H1 (cell line): Measurements from ENCODE around the gene HSPA2. TPM values are rescaled to one million over a fixed set of nuclear protein-coding genes. Genes with fewer than 3 reads are reported as not detected.
"Not testable (repeated sequence)": the region's sequence is repeated elsewhere in the genome, so short reads cannot be mapped to it uniquely, and the experiment has no call there.

Experiments
- CTCF ChIA-PET: fragments of 300-600 bp; sonication (Branson Sonifier 250); formaldehyde crosslinking; loops from one replicate; lab custom pipeline; 2021; ENCODE audit not compliant: partially characterized antibody; lab: Charles Lee
- POLR2A ChIA-PET: fragments of 300-600 bp; sonication (Branson Sonifier 250); formaldehyde crosslinking; loops from one replicate; lab custom pipeline; 2021; ENCODE audit warnings: inconsistent platforms; ENCODE audit not compliant: partially characterized antibody; lab: Charles Lee
- DNase-seq, 2 experiments: peaks; one replicate each; pipeline versions ENCODE4 v3.0.0 to v3.0.0-alpha.2; 2010 to 2022; ENCODE audit warnings: low spot score in 2 of 2, low read depth in 1 of 2, mixed read lengths in 1 of 2
- FAIRE-seq: peaks from 2 replicates; lab custom pipeline; 2011; peaks lifted over from hg19 to GRCh38; lab: Jason Lieb, UNC
- H2AFZ ChIP-seq: 2 replicates; pipeline ENCODE4 v1.8.1; 2012; ENCODE audit warnings: low read length, inconsistent platforms
- H2AK5ac ChIP-seq: 2 replicates; pipeline ENCODE4 v1.6.1; 2013; ENCODE audit warnings: low read depth, low read length
- H2BK120ac ChIP-seq: replicated peaks from 2 replicates; pipeline ENCODE3; 2013; ENCODE audit warnings: low read depth, low read length, inconsistent platforms
- H2BK12ac ChIP-seq: 2 replicates; pipeline ENCODE4 v1.6.1; 2013; ENCODE audit warnings: low read depth, low read length
- H2BK15ac ChIP-seq: 2 replicates; pipeline ENCODE4 v1.6.1; 2013; ENCODE audit warnings: low read length
- H2BK20ac ChIP-seq: 2 replicates; pipeline ENCODE4 v1.6.1; 2013; ENCODE audit warnings: low read length
- H2BK5ac ChIP-seq: 2 replicates; pipeline ENCODE4 v1.6.1; 2013; ENCODE audit warnings: low read depth, low read length
- H3K14ac ChIP-seq: 2 replicates; pipeline ENCODE4 v1.6.1; 2013; ENCODE audit warnings: inconsistent platforms; ENCODE audit not compliant: insufficient read length
- H3K18ac ChIP-seq: 2 replicates; pipeline ENCODE4 v1.6.1; 2013; ENCODE audit warnings: low read length; ENCODE audit errors: extremely low read depth
- H3K23ac ChIP-seq: 2 replicates; pipeline ENCODE4 v1.6.1; 2013; ENCODE audit warnings: inconsistent platforms; ENCODE audit not compliant: insufficient read length
- H3K23me2 ChIP-seq: 2 replicates; pipeline ENCODE4 v1.6.1; 2013; ENCODE audit warnings: low read depth, low read length
- H3K27ac ChIP-seq: 2 replicates; pipeline ENCODE4 v1.6.1; 2011; ENCODE audit warnings: low read depth, low read length, inconsistent platforms
- H3K27me3 ChIP-seq, 4 experiments: replicated peaks in 1 of 4; 1 replicate in 1 of 4; 2 replicates in 3 of 4; pipeline versions ENCODE4 v1.6.1 to v1.8.1; 2011 to 2013; ENCODE audit warnings: low read length in 3 of 4, mild to moderate bottlenecking in 3 of 4, inconsistent platforms in 2 of 4, mixed read lengths in 2 of 4, moderate library complexity in 1 of 4; ENCODE audit not compliant: control insufficient read depth in 3 of 4, insufficient read depth in 3 of 4; ENCODE audit errors: extremely low read depth in 1 of 4
- H3K36me3 ChIP-seq, 4 experiments: 2 replicates each; pipeline versions ENCODE4 v1.6.1 to v1.8.1; 2011 to 2013; ENCODE audit warnings: mild to moderate bottlenecking in 4 of 4, low read length in 3 of 4, moderate library complexity in 2 of 4, control low read depth in 1 of 4, inconsistent platforms in 1 of 4; ENCODE audit not compliant: insufficient read depth in 4 of 4, control insufficient read depth in 2 of 4
- H3K4ac ChIP-seq: replicated peaks from 2 replicates; pipeline ENCODE3; 2013; ENCODE audit warnings: low read length, low read depth, mixed read lengths, inconsistent platforms; ENCODE audit not compliant: insufficient read length
- H3K4me1 ChIP-seq, 4 experiments: replicated peaks in 1 of 4; 1 replicate in 1 of 4; 2 replicates in 3 of 4; pipeline versions ENCODE4 v1.6.1 to v1.8.1; 2011 to 2013; ENCODE audit warnings: low read length in 3 of 4, inconsistent platforms in 2 of 4, mixed read lengths in 1 of 4; ENCODE audit not compliant: insufficient read depth in 4 of 4, control insufficient read depth in 3 of 4
- H3K4me2 ChIP-seq, 2 experiments: 2 replicates each; pipeline versions ENCODE4 v1.6.1 to v1.8.1; 2011 to 2013; ENCODE audit warnings: low read depth in 2 of 2, low read length in 2 of 2, control low read depth in 1 of 2, inconsistent platforms in 1 of 2, mild to moderate bottlenecking in 1 of 2; ENCODE audit not compliant: insufficient read depth in 1 of 2
- H3K4me3 ChIP-seq, 4 experiments: fragments of 200-600, 300-600 bp in 1 of 4; sonication (generic), shearing (Covaris generic), sonication (Bioruptor Twin) in 1 of 4; 2 replicates each; pipeline versions ENCODE4 v1.5.1 to v1.8.1; 2011 to 2016; ENCODE audit warnings: low read length in 4 of 4, low read depth in 3 of 4, control low read depth in 2 of 4, inconsistent platforms in 2 of 4, mild to moderate bottlenecking in 2 of 4, mixed read lengths in 1 of 4, moderate library complexity in 1 of 4; ENCODE audit not compliant: insufficient read depth in 2 of 4; ENCODE audit errors: extremely low read depth in 1 of 4
- H3K56ac ChIP-seq: replicated peaks from 2 replicates; pipeline ENCODE3; 2013; ENCODE audit warnings: low read depth, mild to moderate bottlenecking, mixed read lengths, low read length, inconsistent platforms; ENCODE audit not compliant: insufficient read length
- H3K79me1 ChIP-seq: 2 replicates; pipeline ENCODE4 v1.6.1; 2013; ENCODE audit warnings: low read depth, low read length, control low read depth
- H3K79me2 ChIP-seq, 2 experiments: 2 replicates each; pipeline versions ENCODE4 v1.6.1 to v1.8.1; 2012 to 2013; ENCODE audit warnings: low read length in 2 of 2, mild to moderate bottlenecking in 2 of 2, inconsistent platforms in 1 of 2; ENCODE audit not compliant: insufficient read depth in 2 of 2, control insufficient read depth in 1 of 2
- H3K9ac ChIP-seq, 4 experiments: replicated peaks in 1 of 4; 1 replicate in 1 of 4; 2 replicates in 3 of 4; pipeline versions ENCODE4 v1.6.1 to v1.8.1; 2011 to 2013; ENCODE audit warnings: low read depth in 3 of 4, low read length in 3 of 4, control low read depth in 2 of 4, mild to moderate bottlenecking in 2 of 4, moderate library complexity in 2 of 4, inconsistent platforms in 1 of 4; ENCODE audit errors: extremely low read depth in 1 of 4
- H3K9me3 ChIP-seq, 2 experiments: 2 replicates each; pipeline versions ENCODE4 v1.6.1 to v1.8.1; 2012 to 2013; ENCODE audit warnings: mild to moderate bottlenecking in 2 of 2, moderate library complexity in 2 of 2, control low read depth in 1 of 2, inconsistent platforms in 1 of 2, low read depth in 1 of 2, low read length in 1 of 2, mixed read lengths in 1 of 2; ENCODE audit not compliant: insufficient read depth in 2 of 2
- H4K20me1 ChIP-seq, 2 experiments: replicated peaks in 1 of 2; 2 replicates each; pipeline versions ENCODE3 to v1.8.1; 2011 to 2013; ENCODE audit warnings: inconsistent platforms in 2 of 2, low read length in 2 of 2, mild to moderate bottlenecking in 1 of 2; ENCODE audit not compliant: insufficient read depth in 2 of 2, control insufficient read depth in 1 of 2
- H4K5ac ChIP-seq: 2 replicates; pipeline ENCODE4 v1.6.1; 2013; ENCODE audit warnings: low read length, low read depth, mixed read lengths, inconsistent platforms; ENCODE audit not compliant: insufficient read length
- H4K8ac ChIP-seq: 2 replicates; pipeline ENCODE4 v1.8.0; 2013; ENCODE audit warnings: mild to moderate bottlenecking, moderate library complexity, low read length, inconsistent platforms; ENCODE audit not compliant: insufficient read depth; ENCODE audit errors: extremely low read depth
- H4K91ac ChIP-seq: replicated peaks from 2 replicates; pipeline ENCODE3; 2013; ENCODE audit warnings: low read length, mixed read lengths, inconsistent platforms; ENCODE audit not compliant: insufficient read length
- whole genome bisulfite sequencing, 2 experiments: shearing (Covaris generic) in 1 of 2; methylation state at CpG; one replicate each; pipeline versions ENCODE4 v1.1.6 to v1.1.7; 2013 to 2015; ENCODE audit warnings: low lambda C conversion rate in 2 of 2, mixed read lengths in 2 of 2, inconsistent platforms in 1 of 2, low coverage in 1 of 2, missing lambda C conversion rate in 1 of 2; ENCODE audit not compliant: insufficient replicate concordance in 2 of 2, insufficient coverage in 1 of 2, insufficient read length in 1 of 2; ENCODE audit errors: extremely low coverage in 1 of 2, missing lambda C conversion rate in 1 of 2; 5-methylcytosine and 5-hydroxymethylcytosine counted together
- polyA plus RNA-seq, 7 experiments: library from polyadenylated mRNA; depleted of rRNA in 3 of 7; stranded (reverse) in 5 of 7; unstranded in 2 of 7; fragments of >200 nt in 5 of 7; fragments of 200-250 nt in 2 of 7; gene quantifications; 1 replicate in 5 of 7; 2 replicates in 1 of 7; 4 replicates in 1 of 7; pipeline versions ENCODE4 v1.2.1 to v1.2.3, GENCODE V29; 2011 to 2013; ENCODE audit warnings: missing spikeins in 2 of 7, mixed read lengths in 2 of 7
- total RNA-seq: library from RNA; stranded (reverse); fragmentation: NEBNext Ultra II Directional; extraction: Animal tissue kit (Norgen Biotek cat#: 25700); gene quantifications from 2 replicates; pipeline ENCODE4 v1.2.1, GENCODE V29; 2021

Gene HSPA2
- total and polyA plus RNA-seq, 2 of the 8 experiments (the other 6 are each of a cell fraction or from before 2014, with no cell fraction given) = 30.5 to 82.9 TPM

GRCh38 chr14:64569646-64570045, 29.1 kb downstream of the HSPA2 start:
- H3K4me2 ChIP-seq = not testable (repeated sequence)

More at GRCh38 chr14:64569646-64570045, 29.1 kb downstream of the HSPA2 start:
- not testable (repeated sequence) for H2AK5ac ChIP-seq, H2BK15ac ChIP-seq, DNase-seq, H3K9me3 ChIP-seq, H3K56ac ChIP-seq, H3K18ac ChIP-seq, H3K4ac ChIP-seq, H3K79me1 ChIP-seq, H3K79me2 ChIP-seq, H2BK20ac ChIP-seq, H3K36me3 ChIP-seq, H2BK120ac ChIP-seq, H3K14ac ChIP-seq, H3K27ac ChIP-seq, H3K4me3 ChIP-seq, FAIRE-seq, H2BK12ac ChIP-seq, H4K5ac ChIP-seq, H3K23ac ChIP-seq, H4K91ac ChIP-seq, H3K27me3 ChIP-seq, H3K9ac ChIP-seq, H2BK5ac ChIP-seq, H4K20me1 ChIP-seq, H4K8ac ChIP-seq, H2AFZ ChIP-seq, H3K23me2 ChIP-seq
- H3K4me1 ChIP-seq = peaks cover 3 to 12% (median 7%) of the 10 kb centered on the region in 4 experiments; a peak in 6 of 7 replicates
- 88% methylated on average over 4 of the region's 7 CpGs; no CpG with 5 or more reads in 1 of the 2 experiments for WGBS, 2 experiments
- POLR2A ChIA-PET = interaction anchor here (1.0 to 1.4 kb wide), 2 partner anchors 29 to 65 kb away, joined by 3 read pairs; partner anchors contain the start of genes HSPA2 and ZBTB1
- CTCF ChIA-PET = interaction anchor here (0.9 to 1.2 kb wide), 2 partner anchors 29 to 66 kb away, joined by 3 read pairs; partner anchors contain the start of gene HSPA2
